ENCODE measurements around the gene ATP8B4. TPM values are rescaled to one million over a fixed set of nuclear protein-coding genes. Genes with fewer than 3 reads are reported as not detected.
A peak's percentile ranks its signal among the peaks of the same experiment; 100 is the strongest.
"Not testable (repeated sequence)": the region's sequence is repeated elsewhere in the genome, so short reads cannot be mapped to it uniquely, and the experiment has no call there.

The ATP8B4 gene
- polyA plus RNA-seq, 1 of the 3 experiments (the other 2 are of a cell fraction): 0.03 TPM

- H3K4me2 ChIP-seq: no peak overlapping the region
- no peak overlapping the region for H3K4me3 ChIP-seq (ENCODE audit: low read depth in 2 of 2, low read length in 1 of 2)
- H3K4me1 ChIP-seq (ENCODE audit: control insufficient read depth in 1 of 2, insufficient read depth in 2 of 2, low read depth in 1 of 2, low read length in 1 of 2): no peaks in the 10 kb centered on the region; a peak in 1 of 4 replicates
- TF ChIP-seq CHD2 (IDR thresholded peaks at IDR 0.05; ENCODE audit: low read length, partially characterized antibody): no peak
- no peak overlapping the region for H2AFZ ChIP-seq (ENCODE audit: low read depth)
- no peaks in the 10 kb centered on the region for H3K79me2 ChIP-seq (ENCODE audit: insufficient read depth)
- no peaks in the 10 kb centered on the region for H3F3A ChIP-seq (replicated peaks; ENCODE audit: insufficient read depth)
- H3K9me2 ChIP-seq: 0 out of 2 replicates have a peak, but pooled peaks cover 1% of the 10 kb centered on the region
- H3K9ac ChIP-seq: no peak overlapping the region
- H3K27me3 ChIP-seq (ENCODE audit: insufficient read depth): no peaks in the 10 kb centered on the region
- ChIA-PET POLR2A (no interaction called here), CTCF (interaction anchor here (0.5 kb wide), 1 partner anchor 13 kb away, joined by 3 read pairs; no protein-coding TSS in a partner anchor)
- H4K20me1 ChIP-seq (ENCODE audit: insufficient read depth): no peaks in the 10 kb centered on the region
- whole genome bisulfite sequencing (ENCODE audit: low lambda C conversion rate): 56% methylated on average over 1 of the region's 1 CpG
- H3K9me3 ChIP-seq: no peaks in the 10 kb centered on the region
- no peaks in the 10 kb centered on the region for H3K36me3 ChIP-seq (replicated peaks in 1 of 2; ENCODE audit: control insufficient read depth in 1 of 2, insufficient read depth in 2 of 2, low read length in 1 of 2)
- no peak overlapping the region for H3K27ac ChIP-seq (ENCODE audit: low read depth in 2 of 2, low read length in 1 of 2)
- no peak for DNase-seq
Observed at GRCh38 chr15:49964551-49964950, 154.5 kb downstream of the ATP8B4 start.

- ChIA-PET CTCF (no interaction called here), POLR2A (no interaction called here)
- no peaks in the 10 kb centered on the region; the same call in 1 of the 2 replicates for H3K9me3 ChIP-seq
Observed at GRCh38 chr15:49964061-49964460, 155.0 kb downstream of the ATP8B4 start.

GRCh38 chr15:49963033-49963772 lies 155.8 kb downstream of the ATP8B4 start:
- POLR2A ChIA-PET: not testable (repeated sequence)

More at GRCh38 chr15:49964061-49964460, 155.0 kb downstream of the ATP8B4 start:
- H3K9me2 ChIP-seq: 0 out of 2 replicates have a peak, but pooled peaks cover 3% of the 10 kb centered on the region
- no peak for DNase-seq
- H2AFZ ChIP-seq (ENCODE audit: low read depth): no peak overlapping the region
- no peaks in the 10 kb centered on the region for H3K79me2 ChIP-seq (ENCODE audit: insufficient read depth)
- H3F3A ChIP-seq (replicated peaks; ENCODE audit: insufficient read depth): no peaks in the 10 kb centered on the region
- no peaks in the 10 kb centered on the region for H3K27me3 ChIP-seq (ENCODE audit: insufficient read depth)
- H4K20me1 ChIP-seq (ENCODE audit: insufficient read depth): no peaks in the 10 kb centered on the region
- no peak overlapping the region for H3K27ac ChIP-seq (ENCODE audit: low read depth in 2 of 2, low read length in 1 of 2)
- no peak overlapping the region for H3K4me3 ChIP-seq (ENCODE audit: low read depth in 2 of 2, low read length in 1 of 2)
- no peaks in the 10 kb centered on the region; a peak in 1 of 4 replicates for H3K4me1 ChIP-seq (ENCODE audit: control insufficient read depth in 1 of 2, insufficient read depth in 2 of 2, low read depth in 1 of 2, low read length in 1 of 2)
- H3K4me2 ChIP-seq: no peak overlapping the region
- no peaks in the 10 kb centered on the region for H3K36me3 ChIP-seq (replicated peaks in 1 of 2; ENCODE audit: control insufficient read depth in 1 of 2, insufficient read depth in 2 of 2, low read length in 1 of 2)
- no peak overlapping the region for H3K9ac ChIP-seq
- no peak for TF ChIP-seq SMC3 (IDR thresholded peaks at IDR 0.05; ENCODE audit: low read depth, low read length)
- no peak for TF ChIP-seq NFIC (IDR thresholded peaks at IDR 0.05; ENCODE audit: borderline replicate concordance)

GRCh38 chr15:49962044-49962602 lies 156.9 kb downstream of the ATP8B4 start:
- Histone ChIP-seq H3K9ac (no peak overlapping the region), H3K27ac (ENCODE audit: low read depth in 2 of 2, low read length in 1 of 2) (peak overlapping the region in 1 of 2 experiments; percentile 43; a peak in 2 of 4 replicates), H3K79me2 (ENCODE audit: insufficient read depth) (no peaks in the 10 kb centered on the region), H3F3A (replicated peaks; ENCODE audit: insufficient read depth) (no peaks in the 10 kb centered on the region), H2AFZ (ENCODE audit: low read depth) (no peak overlapping the region), H3K9me3 (no peaks in the 10 kb centered on the region; the same call in 1 of the 2 replicates), H3K9me2 (0 out of 2 replicates have a peak, but pooled peaks cover 3% of the 10 kb centered on the region), H3K4me2 (no peak overlapping the region), H4K20me1 (ENCODE audit: insufficient read depth) (no peaks in the 10 kb centered on the region), H3K4me3 (ENCODE audit: low read depth in 2 of 2, low read length in 1 of 2) (no peak overlapping the region), H3K4me1 (ENCODE audit: control insufficient read depth in 1 of 2, insufficient read depth in 2 of 2, low read depth in 1 of 2, low read length in 1 of 2) (no peaks in the 10 kb centered on the region; a peak in 1 of 4 replicates), H3K36me3 (replicated peaks in 1 of 2; ENCODE audit: control insufficient read depth in 1 of 2, insufficient read depth in 2 of 2, low read length in 1 of 2) (no peaks in the 10 kb centered on the region), H3K27me3 (ENCODE audit: insufficient read depth) (no peaks in the 10 kb centered on the region)
- peak; percentile 35 for DNase-seq
- ChIA-PET POLR2A (no interaction called here), CTCF (no interaction called here)
- WGBS (ENCODE audit: low lambda C conversion rate): 9% methylated on average over 3 of the region's 3 CpGs
- TF ChIP-seq POLR2AphosphoS5 (IDR thresholded peaks at IDR 0.05; ENCODE audit: low read depth, low read length) (no peak), GABPA (IDR thresholded peaks at IDR 0.05; ENCODE audit: low read depth) (no peak), ELF1 (IDR thresholded peaks at IDR 0.05) (no peak), RCOR1 (IDR thresholded peaks at IDR 0.05; ENCODE audit: low read length) (peak; percentile 82), ZBTB33 (IDR thresholded peaks at IDR 0.05; ENCODE audit: borderline replicate concordance, low read depth) (no peak), CTCF (IDR thresholded peaks at IDR 0.05) (no peak), NRF1 (IDR thresholded peaks at IDR 0.05; ENCODE audit: low read depth, low read length) (no peak), FOSL2 (IDR thresholded peaks at IDR 0.05; ENCODE audit: borderline replicate concordance, low read depth) (no peak), GATA2 (CRISPR knock-in tag; IDR thresholded peaks at IDR 0.05) (peak; percentile 86)

More at GRCh38 chr15:49963033-49963772, 155.8 kb downstream of the ATP8B4 start:
- H4K20me1 ChIP-seq (ENCODE audit: insufficient read depth); H3K4me1 ChIP-seq (ENCODE audit: control insufficient read depth in 1 of 2, insufficient read depth in 2 of 2, low read depth in 1 of 2, low read length in 1 of 2); H3K9ac ChIP-seq; H3K9me3 ChIP-seq; DNase-seq; H3K79me2 ChIP-seq (ENCODE audit: insufficient read depth); H3F3A ChIP-seq (replicated peaks; ENCODE audit: insufficient read depth); H3K36me3 ChIP-seq (replicated peaks in 1 of 2; ENCODE audit: control insufficient read depth in 1 of 2, insufficient read depth in 2 of 2, low read length in 1 of 2); CTCF ChIA-PET; H3K27me3 ChIP-seq (ENCODE audit: insufficient read depth); H3K9me2 ChIP-seq; H3K27ac ChIP-seq (ENCODE audit: low read depth in 2 of 2, low read length in 1 of 2); H3K4me3 ChIP-seq (ENCODE audit: low read depth in 2 of 2, low read length in 1 of 2); H3K4me2 ChIP-seq: not testable (repeated sequence)
- 56% methylated on average over 9 of the region's 9 CpGs for WGBS (ENCODE audit: low lambda C conversion rate)
- H2AFZ ChIP-seq (ENCODE audit: low read depth): 0 out of 2 replicates have a peak overlapping the region, but pooled peaks have one; percentile 38

Data from SK-N-SH (cell line).